Lower leg skin (tissue), 4 donors: ENCODE data around the gene SLC8A2. TPM values are rescaled to one million over a fixed set of nuclear protein-coding genes. Genes with fewer than 3 reads are reported as not detected.

Source experiments
- DNase-seq, 2 donors: peaks; one replicate each; pipeline ENCODE4 v3.0.0-alpha.2; 2019; ENCODE audit warnings: low spot score in 2 of 2
- H3K4me3 ChIP-seq: fragments of 200-600 bp; sonication (generic); 2 replicates; pipeline ENCODE4 v1.5.1; 2017; ENCODE audit warnings: mild to moderate bottlenecking, low read depth; ENCODE audit not compliant: poor library complexity, severe bottlenecking
- POLR2A ChIP-seq, 2 donors: fragments of 450-650 bp; IDR thresholded peaks; one replicate each; pipeline ENCODE4 v1.6.1; 2016 to 2017; ENCODE audit warnings: antibody characterized with exemption in 2 of 2, mild to moderate bottlenecking in 1 of 2, moderate library complexity in 1 of 2
- WGBS, 2 donors: methylation state at CpG; one replicate each; pipeline ENCODE4 v1.1.5; 2018; 5-methylcytosine and 5-hydroxymethylcytosine counted together
- intact Hi-C: fragments of 100-400 bp; cut with DNase I; formaldehyde crosslinking; loops from one replicate; pipeline ENCODE4 v1.15.0; 2023; ENCODE audit warnings: low total_unique reads
- total RNA-seq, 4 donors: library from RNA; depleted of rRNA; stranded (reverse); fragments of >200 nt; gene quantifications; one replicate each; pipeline ENCODE4 v1.1.0, GENCODE V29; 2016
- TF ChIP-seq, protein P1 (sequence below), 3 donors: fragments of 450-650 bp; IDR thresholded peaks; one replicate each; pipeline ENCODE4 v1.5.1; 2016; ENCODE audit warnings: antibody characterized with exemption in 3 of 3, mild to moderate bottlenecking in 3 of 3, moderate library complexity in 2 of 3

Gene SLC8A2
- total RNA-seq, 4 donors from 2014 or later = 0.38 to 2.3 (median 1.6) TPM; not detected in 1

DNA sequence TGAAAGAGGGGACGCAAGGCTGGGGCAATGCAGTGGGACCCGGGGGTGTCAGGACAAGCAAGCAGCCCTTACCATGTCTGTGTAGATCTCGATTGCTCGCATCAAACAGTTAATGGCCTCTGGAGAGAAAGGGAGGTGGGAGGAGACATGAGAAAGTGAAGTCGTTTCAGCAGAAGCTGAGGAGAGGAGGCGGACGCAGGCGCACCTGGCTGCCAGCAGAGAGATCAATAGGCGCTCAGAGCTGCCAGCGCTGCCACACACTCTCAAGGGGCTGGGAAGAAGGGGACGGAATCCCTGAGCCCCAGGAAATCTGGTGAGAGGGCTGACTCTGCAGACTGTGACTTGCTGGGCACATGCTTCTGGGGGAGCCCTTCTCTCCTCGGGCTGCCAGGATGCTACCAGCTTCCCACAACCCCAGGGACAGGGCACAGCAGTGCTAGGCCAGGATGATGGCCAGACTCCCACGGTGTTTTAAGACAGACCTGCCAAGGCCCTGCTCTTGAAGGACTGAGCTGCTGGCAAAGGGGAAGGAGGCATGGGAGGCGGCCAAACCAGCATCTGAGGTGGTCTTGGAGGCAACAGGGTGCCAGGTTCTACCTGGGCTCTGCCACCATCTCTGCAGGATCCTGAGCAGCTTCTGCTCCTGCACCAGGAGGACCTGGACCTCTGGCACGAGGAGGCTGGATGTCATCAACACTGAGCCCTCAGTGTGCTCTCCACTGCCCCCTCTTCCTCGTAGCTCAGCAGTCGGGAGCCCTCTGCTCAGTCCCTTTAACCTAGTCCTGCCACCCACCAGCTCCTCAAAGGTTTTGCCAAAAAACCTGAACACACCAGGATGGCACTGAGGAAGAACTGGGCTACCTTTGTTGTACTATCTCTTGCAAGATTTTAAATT, 24.0 kb upstream of the SLC8A2 start:
- no peak for DNase-seq
- no peak overlapping the region for H3K4me3 ChIP-seq
- TF ChIP-seq, protein P1, sequence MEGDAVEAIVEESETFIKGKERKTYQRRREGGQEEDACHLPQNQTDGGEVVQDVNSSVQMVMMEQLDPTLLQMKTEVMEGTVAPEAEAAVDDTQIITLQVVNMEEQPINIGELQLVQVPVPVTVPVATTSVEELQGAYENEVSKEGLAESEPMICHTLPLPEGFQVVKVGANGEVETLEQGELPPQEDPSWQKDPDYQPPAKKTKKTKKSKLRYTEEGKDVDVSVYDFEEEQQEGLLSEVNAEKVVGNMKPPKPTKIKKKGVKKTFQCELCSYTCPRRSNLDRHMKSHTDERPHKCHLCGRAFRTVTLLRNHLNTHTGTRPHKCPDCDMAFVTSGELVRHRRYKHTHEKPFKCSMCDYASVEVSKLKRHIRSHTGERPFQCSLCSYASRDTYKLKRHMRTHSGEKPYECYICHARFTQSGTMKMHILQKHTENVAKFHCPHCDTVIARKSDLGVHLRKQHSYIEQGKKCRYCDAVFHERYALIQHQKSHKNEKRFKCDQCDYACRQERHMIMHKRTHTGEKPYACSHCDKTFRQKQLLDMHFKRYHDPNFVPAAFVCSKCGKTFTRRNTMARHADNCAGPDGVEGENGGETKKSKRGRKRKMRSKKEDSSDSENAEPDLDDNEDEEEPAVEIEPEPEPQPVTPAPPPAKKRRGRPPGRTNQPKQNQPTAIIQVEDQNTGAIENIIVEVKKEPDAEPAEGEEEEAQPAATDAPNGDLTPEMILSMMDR (IDR thresholded peaks at IDR 0.05) = no peak
- no peak for TF ChIP-seq POLR2A (IDR thresholded peaks at IDR 0.05)
- 69 to 78% methylated on average over 17 of the region's 17 CpGs for WGBS, 2 donors
- intact Hi-C loops = no loop called here

DNA sequence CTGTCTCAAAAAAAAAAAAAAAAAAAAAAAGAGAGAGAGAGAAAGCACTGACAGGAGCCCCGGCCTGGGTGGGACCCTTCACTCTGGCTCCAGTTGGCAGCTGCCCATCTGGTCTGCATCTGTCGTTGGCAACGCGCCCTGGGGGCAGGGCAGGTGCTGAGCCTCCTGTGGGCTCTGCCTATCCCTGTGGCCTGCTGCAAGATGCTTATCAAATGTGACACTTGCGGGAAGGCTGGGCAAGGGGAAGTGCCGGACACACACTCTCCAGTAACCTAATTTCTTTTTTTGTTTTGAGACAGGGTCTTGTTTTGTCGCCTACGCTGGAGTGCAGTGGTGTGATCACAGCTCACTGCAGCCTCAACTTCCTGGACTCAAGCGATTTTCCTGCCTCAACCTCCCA, 23.0 kb upstream of the SLC8A2 start:
- H3K4me3 ChIP-seq = no peak overlapping the region
- no peak for DNase-seq
- intact Hi-C loops = no loop called here
- no peak for TF ChIP-seq POLR2A (IDR thresholded peaks at IDR 0.05)
- TF ChIP-seq, protein P1 (IDR thresholded peaks at IDR 0.05) = no peak
- 50 to 61% methylated on average over 9 of the region's 9 CpGs for WGBS, 2 donors

DNA sequence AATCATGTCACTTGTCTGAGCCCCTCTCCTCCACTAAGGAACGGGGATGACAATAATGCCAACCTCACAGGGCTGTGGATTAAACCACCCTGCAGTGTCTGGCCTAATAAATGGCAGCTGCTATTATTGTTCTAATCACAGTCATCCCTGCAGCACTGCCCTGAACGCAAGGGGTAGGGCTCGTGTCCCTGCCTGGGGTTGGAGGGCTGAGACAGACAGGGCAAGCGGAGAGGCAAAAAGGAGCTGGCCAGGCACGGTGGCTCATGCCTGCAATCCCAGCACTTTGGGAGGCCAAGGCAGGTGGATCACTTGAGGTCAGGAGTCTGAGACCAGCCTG, 22.5 kb upstream of the SLC8A2 start:
- TF ChIP-seq, protein P1 (IDR thresholded peaks at IDR 0.05) = no peak
- no peak for DNase-seq
- no peak overlapping the region for H3K4me3 ChIP-seq
- intact Hi-C loops = no loop called here
- 87 to 90% methylated on average over 5 of the region's 5 CpGs for WGBS, 2 donors

DNA sequence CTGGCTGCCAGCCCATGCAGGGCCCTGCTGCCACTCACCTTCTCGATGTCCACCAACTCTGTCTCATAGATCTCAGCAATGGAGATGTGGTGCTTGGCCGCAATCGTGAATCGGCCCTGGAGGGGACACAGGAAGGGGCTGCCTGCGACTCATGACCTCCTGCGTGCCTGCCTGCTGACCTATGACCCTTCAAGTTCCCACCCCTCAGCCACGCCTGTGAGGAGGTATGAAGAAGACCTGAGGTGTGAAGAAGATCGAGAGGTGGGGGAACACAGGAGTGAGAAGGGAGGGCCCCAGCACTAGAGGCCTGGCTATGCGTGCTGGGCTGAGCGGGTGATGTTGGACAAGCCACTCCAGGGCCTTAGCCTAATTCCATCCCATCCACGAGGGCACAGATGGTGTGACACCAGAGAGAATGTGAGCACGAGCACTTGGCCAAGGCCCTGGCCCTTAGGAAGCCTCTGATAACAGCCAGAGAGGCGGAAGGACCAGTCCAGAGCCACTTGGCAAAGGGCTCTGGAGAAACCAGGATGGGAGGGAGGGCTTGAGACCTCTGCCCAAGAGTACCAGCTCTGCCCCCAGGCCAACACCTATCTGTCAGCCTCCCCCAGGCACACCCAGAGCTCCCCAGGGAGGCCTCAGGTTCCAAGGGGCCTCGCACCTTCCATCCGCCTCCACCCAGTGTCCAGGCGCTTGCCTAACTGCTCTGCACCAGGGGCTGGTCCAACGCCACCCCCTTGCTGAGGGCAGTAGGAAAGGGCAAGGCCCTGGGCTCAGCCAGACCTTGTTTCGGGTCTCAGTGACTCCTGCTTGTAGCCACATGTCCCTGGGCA, 21.9 kb upstream of the SLC8A2 start:
- TF ChIP-seq, protein P1 (IDR thresholded peaks at IDR 0.05) = no peak
- no peak for TF ChIP-seq POLR2A (IDR thresholded peaks at IDR 0.05)
- DNase-seq = no peak
- intact Hi-C loops = no loop called here
- H3K4me3 ChIP-seq = no peak overlapping the region
- WGBS, 2 donors = 83 to 86% methylated on average over 17 to 18 of the region's 18 CpGs

DNA sequence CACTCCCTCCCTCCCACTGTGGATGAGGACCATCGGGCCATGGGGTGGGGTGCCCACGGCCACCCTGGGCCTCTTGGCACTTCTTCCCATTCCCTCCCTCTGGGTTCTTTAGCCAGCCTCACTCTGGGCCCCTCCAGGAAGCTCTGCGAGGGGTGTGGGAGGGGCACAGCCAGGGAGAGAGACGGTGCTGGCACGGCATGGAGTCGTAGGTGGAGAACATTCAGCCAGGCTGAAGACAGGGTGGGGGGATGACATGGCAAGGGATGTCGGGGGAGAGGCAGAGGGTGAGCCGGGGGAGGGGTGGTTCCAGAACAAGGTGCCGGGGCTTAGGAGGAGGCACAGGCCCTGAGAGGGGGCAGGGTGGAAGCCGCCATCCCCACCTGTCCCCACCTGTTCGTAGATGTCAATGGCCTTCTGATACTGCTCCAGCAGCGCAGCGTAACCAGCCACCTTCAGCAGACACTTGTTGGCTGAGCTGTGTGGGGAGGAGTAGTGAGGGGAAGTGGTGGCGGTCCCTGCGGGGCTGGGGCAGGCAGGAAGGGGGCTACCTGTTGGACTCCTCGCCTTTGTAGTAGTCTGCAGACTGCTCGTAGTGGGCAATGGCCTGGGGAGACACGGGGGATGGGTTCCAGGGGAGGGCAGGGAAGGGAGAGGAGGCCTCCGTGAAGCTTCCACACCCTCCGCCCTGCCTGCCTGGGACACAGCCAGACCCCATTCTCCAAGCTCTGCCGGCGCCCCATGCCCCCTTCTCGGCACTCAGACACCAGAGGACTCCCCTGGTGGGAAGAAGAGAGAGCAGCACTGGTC, 21.1 kb upstream of the SLC8A2 start:
- no peak for DNase-seq
- TF ChIP-seq POLR2A (IDR thresholded peaks at IDR 0.05) = no peak
- WGBS, 2 donors = 70 to 75% methylated on average over 22 of the region's 23 CpGs
- no peak overlapping the region for H3K4me3 ChIP-seq
- intact Hi-C loops = no loop called here
